Loucy (cell line): ENCODE measurements around the gene N4BP2L2.

ENCODE experiments used
- H2AFZ ChIP-seq: fragments of 200-600 bp; sonication (generic); 2 replicates; pipeline ENCODE4 v1.6.0; 2016; ENCODE audit warnings: antibody characterized with exemption, mild to moderate bottlenecking, low read length, moderate library complexity
- H3F3A ChIP-seq: fragments of 200-600 bp; 2 replicates; pipeline ENCODE4 v1.6.0; 2016; ENCODE audit warnings: antibody characterized with exemption, low read depth, mild to moderate bottlenecking
- H3K27me3 ChIP-seq: fragments of 200-600 bp; sonication (generic); 2 replicates; pipeline ENCODE4 v1.6.1; 2014; ENCODE audit warnings: low read length, mild to moderate bottlenecking; ENCODE audit not compliant: insufficient read depth, poor library complexity, severe bottlenecking
- H3K36me3 ChIP-seq: fragments of 200-600 bp; sonication (generic); 2 replicates; pipeline ENCODE4 v1.6.1; 2016; ENCODE audit warnings: low read length; ENCODE audit not compliant: insufficient read depth
- H3K4me1 ChIP-seq: fragments of 200-600 bp; sonication (generic); 2 replicates; pipeline ENCODE4 v1.5.1; 2014; ENCODE audit warnings: low read length, mild to moderate bottlenecking; ENCODE audit not compliant: insufficient read depth, poor library complexity, severe bottlenecking
- H3K4me2 ChIP-seq: fragments of 200-600 bp; sonication (generic); 2 replicates; pipeline ENCODE4 v1.6.0; 2014; ENCODE audit warnings: antibody characterized with exemption, low read length, low read depth, mild to moderate bottlenecking; ENCODE audit not compliant: poor library complexity, severe bottlenecking
- H3K4me3 ChIP-seq: fragments of 200-600 bp; sonication (generic); 2 replicates; pipeline ENCODE4 v1.5.1; 2014; ENCODE audit warnings: low read length, mild to moderate bottlenecking, mixed read lengths; ENCODE audit not compliant: poor library complexity, severe bottlenecking
- H3K79me2 ChIP-seq: fragments of 200-600 bp; sonication (generic); 2 replicates; pipeline ENCODE4 v1.6.1; 2014; ENCODE audit warnings: low read length; ENCODE audit not compliant: insufficient read depth
- H3K9ac ChIP-seq: fragments of 200-600 bp; sonication (generic); 2 replicates; pipeline ENCODE4 v1.6.0; 2014; ENCODE audit warnings: mild to moderate bottlenecking, low read depth, low read length, moderate library complexity; ENCODE audit not compliant: poor library complexity, severe bottlenecking
- H3K9me2 ChIP-seq: fragments of 200-600 bp; sonication (generic); replicated peaks from 2 replicates; pipeline ENCODE4 v1.6.1; 2016; ENCODE audit warnings: low read depth, low read length, mixed read lengths
- H3K9me3 ChIP-seq: fragments of 200-600 bp; sonication (generic); 2 replicates; pipeline ENCODE4 v1.6.1; 2014; ENCODE audit warnings: mild to moderate bottlenecking, antibody characterized with exemption, low read length, low read depth; ENCODE audit not compliant: insufficient read depth
- H4K20me1 ChIP-seq: fragments of 200-600 bp; sonication (generic); 2 replicates; pipeline ENCODE4 v1.6.0; 2014; ENCODE audit warnings: antibody characterized with exemption, low read length, mild to moderate bottlenecking; ENCODE audit not compliant: insufficient read depth, poor library complexity, severe bottlenecking
- EZH2phosphoT487 ChIP-seq: fragments of 200-600 bp; IDR thresholded peaks from 2 replicates; pipeline ENCODE4 v1.6.1; 2018; ENCODE audit warnings: antibody characterized with exemption, mild to moderate bottlenecking, moderate library complexity, borderline replicate concordance
- TF ChIP-seq, protein P1 (sequence below): fragments of 200-600 bp; sonication (generic); conservative IDR thresholded peaks from 2 replicates; pipeline ENCODE4 v1.5.1; 2014; ENCODE audit warnings: mild to moderate bottlenecking, antibody characterized with exemption, low read length

N4BP2L2 gene

DNA sequence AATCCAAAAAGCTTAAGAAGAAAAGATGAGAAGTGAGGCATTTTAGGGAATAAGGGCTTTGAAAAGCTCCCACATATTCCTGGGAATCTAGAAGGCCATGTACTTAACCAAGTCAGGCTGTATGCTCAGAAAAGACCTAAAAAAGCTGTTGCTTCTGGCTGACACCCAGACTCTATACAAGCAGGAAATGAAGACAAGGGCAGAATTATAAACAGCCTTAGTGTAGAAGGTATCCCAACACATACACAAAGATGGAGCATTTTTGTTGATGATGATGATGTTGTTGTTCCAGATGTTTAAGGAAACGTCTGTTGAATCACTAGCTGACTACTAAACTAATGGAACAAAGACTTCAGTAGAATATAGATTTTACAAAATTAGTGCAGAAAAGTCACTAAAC is 84.6 kb downstream of the N4BP2L2 start:
- H3K9ac ChIP-seq = no peak overlapping the region
- H3K79me2 ChIP-seq = no peaks in the 10 kb centered on the region
- H3K4me1 ChIP-seq = no peaks in the 10 kb centered on the region
- no peaks in the 10 kb centered on the region for H3F3A ChIP-seq
- no peaks in the 10 kb centered on the region for H3K27me3 ChIP-seq
- H3K9me3 ChIP-seq = peaks cover 17% of the 10 kb centered on the region; the same call in 1 of the 2 replicates
- H3K9me2 ChIP-seq = no peaks in the 10 kb centered on the region
- TF ChIP-seq, protein P1, sequence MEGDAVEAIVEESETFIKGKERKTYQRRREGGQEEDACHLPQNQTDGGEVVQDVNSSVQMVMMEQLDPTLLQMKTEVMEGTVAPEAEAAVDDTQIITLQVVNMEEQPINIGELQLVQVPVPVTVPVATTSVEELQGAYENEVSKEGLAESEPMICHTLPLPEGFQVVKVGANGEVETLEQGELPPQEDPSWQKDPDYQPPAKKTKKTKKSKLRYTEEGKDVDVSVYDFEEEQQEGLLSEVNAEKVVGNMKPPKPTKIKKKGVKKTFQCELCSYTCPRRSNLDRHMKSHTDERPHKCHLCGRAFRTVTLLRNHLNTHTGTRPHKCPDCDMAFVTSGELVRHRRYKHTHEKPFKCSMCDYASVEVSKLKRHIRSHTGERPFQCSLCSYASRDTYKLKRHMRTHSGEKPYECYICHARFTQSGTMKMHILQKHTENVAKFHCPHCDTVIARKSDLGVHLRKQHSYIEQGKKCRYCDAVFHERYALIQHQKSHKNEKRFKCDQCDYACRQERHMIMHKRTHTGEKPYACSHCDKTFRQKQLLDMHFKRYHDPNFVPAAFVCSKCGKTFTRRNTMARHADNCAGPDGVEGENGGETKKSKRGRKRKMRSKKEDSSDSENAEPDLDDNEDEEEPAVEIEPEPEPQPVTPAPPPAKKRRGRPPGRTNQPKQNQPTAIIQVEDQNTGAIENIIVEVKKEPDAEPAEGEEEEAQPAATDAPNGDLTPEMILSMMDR = no peak
- no peak for TF ChIP-seq EZH2phosphoT487
- H3K4me2 ChIP-seq = no peak overlapping the region
- H2AFZ ChIP-seq = no peak overlapping the region
- no peaks in the 10 kb centered on the region for H4K20me1 ChIP-seq
- H3K36me3 ChIP-seq = no peaks in the 10 kb centered on the region
- no peak overlapping the region for H3K4me3 ChIP-seq

DNA sequence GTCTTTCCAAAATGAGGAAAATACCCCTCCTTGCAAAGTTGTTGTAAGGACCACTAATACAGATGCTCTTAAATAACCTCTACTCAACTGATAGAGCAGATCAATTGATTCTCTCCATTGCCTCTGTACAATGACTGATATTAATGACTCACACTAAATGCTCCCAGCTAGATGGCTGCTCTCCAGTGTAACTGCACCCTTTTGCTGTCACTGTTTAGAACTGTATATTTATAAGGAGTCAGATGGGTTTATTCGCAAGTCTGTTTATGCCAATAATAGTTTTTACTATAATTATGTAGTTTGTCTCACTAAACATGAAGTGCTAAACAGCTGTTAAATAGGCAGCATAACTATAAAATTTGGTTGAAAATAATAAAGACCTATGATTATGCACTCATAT is 89.6 kb downstream of the N4BP2L2 start:
- H3K27me3 ChIP-seq = no peaks in the 10 kb centered on the region
- H3K9me3 ChIP-seq = peaks cover 3% of the 10 kb centered on the region; the same call in 1 of the 2 replicates
- no peak overlapping the region for H3K4me2 ChIP-seq
- no peaks in the 10 kb centered on the region for H3K4me1 ChIP-seq
- H3K9me2 ChIP-seq = no peaks in the 10 kb centered on the region
- H3K9ac ChIP-seq = no peak overlapping the region
- H3K36me3 ChIP-seq = no peaks in the 10 kb centered on the region
- H3F3A ChIP-seq = no peaks in the 10 kb centered on the region
- no peaks in the 10 kb centered on the region for H3K79me2 ChIP-seq
- H2AFZ ChIP-seq = no peak overlapping the region
- no peaks in the 10 kb centered on the region for H4K20me1 ChIP-seq
- no peak for TF ChIP-seq EZH2phosphoT487
- TF ChIP-seq, protein P1 = no peak
- H3K4me3 ChIP-seq = no peak overlapping the region

DNA sequence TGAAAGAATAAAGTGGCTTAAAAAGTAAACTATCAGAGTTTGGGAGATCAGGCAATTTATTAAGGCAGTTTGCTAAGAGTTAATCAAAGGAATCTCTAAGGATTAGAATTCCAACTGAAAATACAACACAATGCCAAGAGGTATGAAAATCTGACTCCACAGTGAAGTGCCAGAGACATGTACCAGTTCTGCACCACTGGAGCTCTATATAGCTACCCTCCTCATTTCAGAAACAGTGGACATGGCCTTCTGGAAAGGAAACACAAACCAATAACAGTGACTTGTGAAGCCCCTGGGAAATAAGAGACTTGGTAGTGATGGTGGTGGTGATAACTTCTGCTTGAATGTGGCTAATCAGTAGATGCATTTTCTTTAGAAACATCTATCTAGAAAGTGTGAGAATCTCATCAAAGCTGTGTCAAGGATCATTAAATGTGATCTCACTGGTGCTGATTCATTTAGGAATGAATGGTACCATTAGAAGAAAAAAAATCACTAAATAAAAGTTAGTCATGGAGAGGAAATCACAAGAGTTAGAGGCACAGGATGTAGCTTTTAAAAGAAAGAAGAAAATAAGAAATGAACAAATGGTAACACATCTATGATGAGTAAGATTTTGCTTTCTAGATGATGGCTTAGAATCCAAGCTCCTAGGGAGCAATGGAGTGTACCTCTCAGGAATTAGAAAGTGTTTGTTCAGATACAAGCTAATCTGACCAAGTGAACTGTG is 90.5 kb downstream of the N4BP2L2 start:
- Histone ChIP-seq H3K9me2 (no peaks in the 10 kb centered on the region), H3K4me2 (no peak overlapping the region), H3K4me1 (no peaks in the 10 kb centered on the region), H2AFZ (no peak overlapping the region), H3K9me3 (peaks cover 3% of the 10 kb centered on the region; the same call in 1 of the 2 replicates), H3K9ac (no peak overlapping the region), H3K79me2 (no peaks in the 10 kb centered on the region), H4K20me1 (no peaks in the 10 kb centered on the region), H3K27me3 (no peaks in the 10 kb centered on the region), H3F3A (no peaks in the 10 kb centered on the region), H3K4me3 (no peak overlapping the region), H3K36me3 (no peaks in the 10 kb centered on the region)
- no peak for TF ChIP-seq EZH2phosphoT487
- TF ChIP-seq, protein P1 = no peak
